OCI-LY1 (cell line): ENCODE results near the gene EIF3J.

ENCODE experiments used
- CTCF ChIP-seq: fragments of 200-600 bp; sonication (generic), shearing (Covaris generic); IDR thresholded peaks from 2 replicates; pipeline ENCODE4 v1.5.1; 2017; ENCODE audit warnings: mild to moderate bottlenecking, antibody characterized with exemption, low read length, moderate library complexity, mixed read lengths
- EZH2 ChIP-seq: fragments of 200-600 bp; sonication (generic), shearing (Covaris generic); IDR thresholded peaks from 2 replicates; pipeline ENCODE4 v1.8.0; 2017; ENCODE audit warnings: borderline replicate concordance, mixed run types, mild to moderate bottlenecking, antibody characterized with exemption, low read length, moderate library complexity, mixed read lengths

GRCh38 chr15:44489464-44489863, 47.5 kb upstream of the EIF3J start:
- no peak for TF ChIP-seq CTCF
- TF ChIP-seq EZH2: no peak
